Measurements from ENCODE around the gene AQR. TPM values are rescaled to one million over a fixed set of nuclear protein-coding genes. Genes with fewer than 3 reads are reported as not detected.

Gene AQR
- total RNA-seq, 1 experiment from 2014 or later, result 30.7 TPM

DNA sequence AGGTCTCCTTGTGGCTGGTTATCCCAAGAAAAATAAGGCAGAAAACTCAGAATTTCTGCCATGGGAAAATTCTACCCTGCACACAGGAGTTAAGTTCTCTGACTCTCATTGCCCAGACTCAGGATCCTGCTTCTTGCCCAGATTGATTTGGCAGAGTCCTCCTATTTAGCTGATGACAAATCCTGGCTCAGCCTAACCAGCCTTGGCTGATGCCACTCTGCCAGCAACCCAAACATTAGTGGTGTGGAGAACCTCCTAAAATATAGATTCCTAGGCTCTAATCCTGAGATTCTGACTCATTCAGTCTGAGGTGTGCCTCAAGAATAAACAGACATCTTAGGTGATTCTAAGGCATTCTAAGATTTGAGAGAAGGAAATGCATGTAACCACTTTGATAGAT, 113.6 kb downstream of the AQR start:
- DNase-seq (ENCODE audit: low read depth, low spot score) (no peak), ATAC-seq (no peak)
- RAD21 ChIA-PET (ENCODE audit: low non-redundant PET in 1 of 2, low total read pairs in 2 of 2, uncharacterized antibody in 2 of 2, unreplicated experiment in 2 of 2), result no interaction called here
- H3K9me3 ChIP-seq (ENCODE audit: control insufficient read depth in 1 of 2, insufficient read depth in 1 of 2, low read depth in 1 of 2, low read length in 2 of 2), result no peaks in the 10 kb centered on the region
- H3K27ac ChIP-seq (ENCODE audit: low read depth, low read length), result no peak overlapping the region
- no peak overlapping the region for H3K9ac ChIP-seq (ENCODE audit: low read length)
- peaks cover 5 to 18% of the 10 kb centered on the region in 2 experiments for H3K36me3 ChIP-seq (ENCODE audit: control insufficient read depth in 1 of 2, insufficient read depth in 2 of 2, low read length in 2 of 2)
- POLR2A ChIA-PET, result no interaction called here
- peaks cover 0 to 7% of the 10 kb centered on the region in 2 experiments; a peak in 1 of 4 replicates for H3K4me1 ChIP-seq (ENCODE audit: control insufficient read depth in 1 of 2, insufficient read depth in 2 of 2, low read length in 2 of 2)
- H2AFZ ChIP-seq (ENCODE audit: low read depth, low read length, poor library complexity, severe bottlenecking), result no peak overlapping the region
- no peak overlapping the region for H3K4me3 ChIP-seq (replicated peaks in 1 of 2; ENCODE audit: low read depth in 1 of 2, low read length in 2 of 2)
- no peak overlapping the region for H3K4me2 ChIP-seq (ENCODE audit: low read length)
- H3K79me2 ChIP-seq (ENCODE audit: insufficient read depth, low read length), result no peaks in the 10 kb centered on the region
- H3K27me3 ChIP-seq (ENCODE audit: insufficient read depth, low read length), result no peaks in the 10 kb centered on the region
- CTCF ChIA-PET, result no interaction called here
- no peak for TF ChIP-seq RAD21 (IDR thresholded peaks at IDR 0.05; ENCODE audit: low read depth)
- TF ChIP-seq, protein P1, sequence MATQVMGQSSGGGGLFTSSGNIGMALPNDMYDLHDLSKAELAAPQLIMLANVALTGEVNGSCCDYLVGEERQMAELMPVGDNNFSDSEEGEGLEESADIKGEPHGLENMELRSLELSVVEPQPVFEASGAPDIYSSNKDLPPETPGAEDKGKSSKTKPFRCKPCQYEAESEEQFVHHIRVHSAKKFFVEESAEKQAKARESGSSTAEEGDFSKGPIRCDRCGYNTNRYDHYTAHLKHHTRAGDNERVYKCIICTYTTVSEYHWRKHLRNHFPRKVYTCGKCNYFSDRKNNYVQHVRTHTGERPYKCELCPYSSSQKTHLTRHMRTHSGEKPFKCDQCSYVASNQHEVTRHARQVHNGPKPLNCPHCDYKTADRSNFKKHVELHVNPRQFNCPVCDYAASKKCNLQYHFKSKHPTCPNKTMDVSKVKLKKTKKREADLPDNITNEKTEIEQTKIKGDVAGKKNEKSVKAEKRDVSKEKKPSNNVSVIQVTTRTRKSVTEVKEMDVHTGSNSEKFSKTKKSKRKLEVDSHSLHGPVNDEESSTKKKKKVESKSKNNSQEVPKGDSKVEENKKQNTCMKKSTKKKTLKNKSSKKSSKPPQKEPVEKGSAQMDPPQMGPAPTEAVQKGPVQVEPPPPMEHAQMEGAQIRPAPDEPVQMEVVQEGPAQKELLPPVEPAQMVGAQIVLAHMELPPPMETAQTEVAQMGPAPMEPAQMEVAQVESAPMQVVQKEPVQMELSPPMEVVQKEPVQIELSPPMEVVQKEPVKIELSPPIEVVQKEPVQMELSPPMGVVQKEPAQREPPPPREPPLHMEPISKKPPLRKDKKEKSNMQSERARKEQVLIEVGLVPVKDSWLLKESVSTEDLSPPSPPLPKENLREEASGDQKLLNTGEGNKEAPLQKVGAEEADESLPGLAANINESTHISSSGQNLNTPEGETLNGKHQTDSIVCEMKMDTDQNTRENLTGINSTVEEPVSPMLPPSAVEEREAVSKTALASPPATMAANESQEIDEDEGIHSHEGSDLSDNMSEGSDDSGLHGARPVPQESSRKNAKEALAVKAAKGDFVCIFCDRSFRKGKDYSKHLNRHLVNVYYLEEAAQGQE (IDR thresholded peaks at IDR 0.05; ENCODE audit: low read depth), result no peak
- no peak for TF ChIP-seq SRF (IDR thresholded peaks at IDR 0.05; ENCODE audit: low read depth)
- TF ChIP-seq, protein P2, sequence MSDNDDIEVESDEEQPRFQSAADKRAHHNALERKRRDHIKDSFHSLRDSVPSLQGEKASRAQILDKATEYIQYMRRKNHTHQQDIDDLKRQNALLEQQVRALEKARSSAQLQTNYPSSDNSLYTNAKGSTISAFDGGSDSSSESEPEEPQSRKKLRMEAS (IDR thresholded peaks at IDR 0.05), result no peak
- TF ChIP-seq FOSL1 (IDR thresholded peaks at IDR 0.05; ENCODE audit: low read depth), result no peak
- TF ChIP-seq, protein P3, sequence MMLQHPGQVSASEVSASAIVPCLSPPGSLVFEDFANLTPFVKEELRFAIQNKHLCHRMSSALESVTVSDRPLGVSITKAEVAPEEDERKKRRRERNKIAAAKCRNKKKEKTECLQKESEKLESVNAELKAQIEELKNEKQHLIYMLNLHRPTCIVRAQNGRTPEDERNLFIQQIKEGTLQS (IDR thresholded peaks at IDR 0.05), result no peak
- TF ChIP-seq TCF7L2 (IDR thresholded peaks at IDR 0.05; ENCODE audit: borderline replicate concordance, extremely low read depth, insufficient read depth, insufficient read length), result no peak
- no peak for TF ChIP-seq CEBPB (IDR thresholded peaks at IDR 0.05; ENCODE audit: low read depth)
- TF ChIP-seq SP1 (IDR thresholded peaks at IDR 0.05; ENCODE audit: low read depth), result no peak
- TF ChIP-seq ELF1 (IDR thresholded peaks at IDR 0.05; ENCODE audit: borderline replicate concordance, low read depth), result no peak
- TF ChIP-seq POLR2A (IDR thresholded peaks at IDR 0.05; ENCODE audit: borderline replicate concordance, extremely low read depth, insufficient read depth, insufficient read length), result no peak
- no peak for TF ChIP-seq EGR1 (IDR thresholded peaks at IDR 0.05; ENCODE audit: low read depth)
- TF ChIP-seq, protein P4, sequence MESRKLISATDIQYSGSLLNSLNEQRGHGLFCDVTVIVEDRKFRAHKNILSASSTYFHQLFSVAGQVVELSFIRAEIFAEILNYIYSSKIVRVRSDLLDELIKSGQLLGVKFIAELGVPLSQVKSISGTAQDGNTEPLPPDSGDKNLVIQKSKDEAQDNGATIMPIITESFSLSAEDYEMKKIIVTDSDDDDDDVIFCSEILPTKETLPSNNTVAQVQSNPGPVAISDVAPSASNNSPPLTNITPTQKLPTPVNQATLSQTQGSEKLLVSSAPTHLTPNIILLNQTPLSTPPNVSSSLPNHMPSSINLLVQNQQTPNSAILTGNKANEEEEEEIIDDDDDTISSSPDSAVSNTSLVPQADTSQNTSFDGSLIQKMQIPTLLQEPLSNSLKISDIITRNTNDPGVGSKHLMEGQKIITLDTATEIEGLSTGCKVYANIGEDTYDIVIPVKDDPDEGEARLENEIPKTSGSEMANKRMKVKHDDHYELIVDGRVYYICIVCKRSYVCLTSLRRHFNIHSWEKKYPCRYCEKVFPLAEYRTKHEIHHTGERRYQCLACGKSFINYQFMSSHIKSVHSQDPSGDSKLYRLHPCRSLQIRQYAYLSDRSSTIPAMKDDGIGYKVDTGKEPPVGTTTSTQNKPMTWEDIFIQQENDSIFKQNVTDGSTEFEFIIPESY (IDR thresholded peaks at IDR 0.05; ENCODE audit: extremely low read depth, insufficient replicate concordance, low read length), result no peak
- no TSS peak for BruUV-seq (replicated peaks)
- H3K9me2 ChIP-seq (ENCODE audit: insufficient read depth), result no peaks in the 10 kb centered on the region
- H4K20me1 ChIP-seq (ENCODE audit: insufficient read depth), result no peaks in the 10 kb centered on the region
- intact Hi-C loops (cut with micrococcal nuclease), result no loop called here
